HG03039 (cell line): ENCODE measurements around the gene DNMT1.

Experiments used
- ATAC-seq: cut with Tn5 transposase; IDR thresholded peaks from one replicate; pipeline ENCODE4 v1.9.1; 2021; ENCODE audit warnings: mild to moderate bottlenecking, moderate library complexity; ENCODE audit not compliant: unreplicated experiment

DNMT1 gene

DNA sequence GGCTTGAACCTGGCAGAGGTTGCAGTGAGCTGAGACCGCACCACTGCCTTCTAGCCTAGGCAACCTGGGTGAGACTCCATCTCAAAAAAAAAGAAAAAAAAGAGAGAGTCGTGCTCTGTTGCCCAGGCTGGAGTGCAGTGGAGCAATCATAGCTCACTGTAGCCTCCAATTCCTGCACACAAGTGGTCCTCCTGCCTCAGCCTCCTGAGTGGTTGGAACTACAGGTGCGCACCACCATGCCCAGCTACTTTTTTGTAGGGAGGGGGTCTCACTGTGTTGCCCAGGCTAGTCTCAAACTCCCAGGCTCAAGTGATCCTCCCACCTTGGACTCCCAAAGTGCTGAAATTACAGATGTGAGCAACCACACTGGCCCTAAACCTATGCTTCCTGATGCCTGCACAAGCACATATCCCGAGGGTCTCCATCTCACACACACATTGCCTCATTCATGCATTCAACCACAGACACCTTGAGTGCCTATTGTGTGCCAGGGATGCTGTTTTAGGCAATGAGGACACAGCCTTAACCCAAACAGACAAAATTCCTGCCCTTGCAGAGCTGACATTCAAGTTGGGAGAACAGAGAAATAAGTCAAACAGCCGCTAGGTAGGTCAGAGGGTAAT is 94.5 kb downstream of the DNMT1 start:
- ATAC-seq, result no peak

DNA sequence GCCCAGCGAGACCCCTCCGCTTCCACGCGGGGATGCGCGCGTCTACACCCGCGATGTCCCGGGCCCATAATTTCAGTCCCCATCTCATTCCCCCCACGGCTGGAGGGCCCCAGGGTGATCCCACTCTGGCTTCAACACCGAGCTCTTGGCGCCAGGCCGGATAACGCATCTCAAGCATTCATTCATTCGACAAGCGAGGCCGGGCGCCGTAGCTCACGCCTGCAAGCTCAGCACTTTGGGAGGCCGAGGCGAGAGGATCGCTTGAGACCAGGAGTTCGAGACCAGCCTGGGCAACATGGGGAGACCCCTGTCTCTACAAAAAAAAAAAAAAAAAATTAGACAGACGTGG is 98.2 kb downstream of the DNMT1 start:
- ATAC-seq, result no peak

- ATAC-seq, result peak; percentile 73
These were observed 98.7 kb downstream of the DNMT1 start for GRCh38 chr19:10095948-10096614.

DNA sequence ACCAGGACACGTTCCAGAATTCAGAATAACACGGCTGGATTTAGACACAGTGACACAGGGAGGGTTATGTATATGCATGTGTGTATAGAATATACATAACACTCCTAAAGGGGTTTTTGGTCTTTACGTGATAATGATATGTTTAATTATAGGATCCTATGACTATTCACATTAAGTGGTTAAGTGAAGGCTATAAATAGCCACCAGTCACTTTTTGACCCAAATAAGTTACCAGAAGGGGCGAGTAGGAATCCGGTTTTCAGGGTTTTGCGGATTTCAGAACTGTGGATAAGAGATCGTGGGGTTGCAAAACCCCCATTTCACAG is 99.2 kb downstream of the DNMT1 start:
- no peak for ATAC-seq

DNA sequence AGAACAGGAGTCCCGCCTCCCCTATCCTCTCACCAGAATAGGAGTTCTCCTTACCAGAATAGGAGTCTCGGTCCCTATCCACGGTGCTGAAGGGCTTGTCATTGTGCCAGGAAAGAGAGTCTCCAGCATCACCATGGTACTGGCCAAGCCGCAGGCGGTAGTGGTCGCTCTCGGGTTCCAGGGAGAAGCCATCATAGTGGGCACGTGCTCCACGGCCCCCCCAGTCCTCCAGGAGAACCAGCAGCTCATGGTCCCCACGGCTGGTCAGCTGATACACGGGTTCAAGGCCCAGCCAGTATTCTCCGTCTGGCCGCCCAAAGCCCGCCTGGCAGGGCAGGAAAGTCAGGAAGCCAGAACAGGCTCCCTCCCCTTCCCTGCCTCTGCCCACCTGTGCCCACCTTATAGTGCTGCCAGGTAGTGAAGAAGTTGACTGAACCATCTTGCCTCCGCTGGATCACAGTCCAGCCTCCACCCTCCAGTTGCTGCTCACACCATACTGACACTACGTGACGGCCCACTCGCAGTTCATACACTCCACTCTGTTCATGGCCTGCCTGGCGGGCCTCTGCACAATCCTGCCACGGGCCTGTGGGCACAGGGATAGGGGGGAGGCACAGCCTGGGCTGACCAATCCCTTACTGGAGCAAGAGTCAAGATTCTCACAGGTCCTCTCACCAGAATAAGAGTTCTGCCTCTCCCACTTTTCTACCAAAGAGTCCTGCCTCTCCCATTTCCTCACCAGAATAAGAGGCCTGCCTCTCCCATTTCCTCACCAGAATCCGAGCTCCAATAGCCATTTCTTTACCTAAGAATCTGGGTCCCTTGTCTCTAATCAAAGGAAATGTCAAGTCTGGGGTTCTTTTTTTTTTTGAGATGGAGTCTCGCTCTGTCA is 101.2 kb downstream of the DNMT1 start:
- no peak for ATAC-seq

GRCh38 chr19:10092648-10093294 is 102.0 kb downstream of the DNMT1 start:
- ATAC-seq, result no peak

GRCh38 chr19:10091895-10092641 is 102.7 kb downstream of the DNMT1 start:
- ATAC-seq, result no peak

- no peak for ATAC-seq
These were observed 103.4 kb downstream of the DNMT1 start for GRCh38 chr19:10091370-10091687.

DNA sequence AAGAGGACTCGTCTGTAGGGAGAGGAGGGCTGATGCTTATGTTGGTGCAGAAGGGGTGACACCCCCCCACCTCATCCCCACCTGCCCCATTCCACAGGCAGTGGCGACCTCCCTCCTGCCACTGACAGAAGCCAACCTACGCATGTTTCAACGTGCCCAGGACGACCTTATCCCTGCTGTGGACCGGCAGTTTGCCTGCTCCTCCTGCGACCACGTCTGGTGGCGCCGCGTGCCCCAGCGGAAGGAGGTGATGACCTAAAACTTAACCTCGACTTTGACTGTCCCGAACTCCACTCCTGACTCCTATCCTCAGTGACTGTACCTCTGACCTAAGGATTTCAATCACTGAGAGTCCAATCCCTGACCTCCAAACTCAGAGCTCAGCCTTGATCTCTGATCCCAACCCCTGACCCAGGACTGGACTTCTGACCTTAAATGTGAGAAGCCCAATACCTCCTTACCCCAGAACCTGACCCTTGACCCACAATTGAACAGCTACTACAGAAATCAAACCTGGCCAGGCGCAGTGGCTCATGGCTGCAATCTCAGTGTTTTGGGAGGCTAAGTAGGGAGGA is 104.9 kb downstream of the DNMT1 start:
- no peak for ATAC-seq

DNA sequence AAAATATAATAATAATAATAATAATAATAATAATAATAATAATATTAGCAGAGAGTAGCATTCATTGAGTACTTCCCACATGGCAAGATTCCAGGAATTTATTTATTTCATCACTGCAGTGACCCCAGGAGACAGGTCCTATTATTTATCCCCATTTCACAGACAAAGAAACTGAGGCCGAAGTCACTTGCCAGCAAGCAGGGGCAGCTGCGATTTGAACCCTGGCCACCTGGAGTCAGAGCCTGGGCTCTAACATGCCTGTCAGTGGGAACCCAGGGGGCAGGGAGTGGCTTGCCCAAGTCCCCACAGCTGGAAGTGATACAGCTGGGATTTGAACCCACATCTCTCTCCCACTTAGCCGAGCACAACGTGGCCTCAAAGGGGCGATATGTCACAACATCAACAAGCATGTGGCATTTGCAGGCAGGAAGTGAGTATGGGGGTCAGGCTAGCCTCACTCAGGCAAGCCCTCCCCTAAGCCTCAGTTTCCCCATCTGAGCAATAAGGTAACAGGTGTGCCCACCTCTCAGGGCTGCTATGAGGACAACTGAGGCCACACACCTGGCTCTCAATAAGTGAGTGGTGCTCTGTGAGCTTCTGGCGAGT is 105.7 kb downstream of the DNMT1 start:
- no peak for ATAC-seq

GRCh38 chr19:10087296-10088061 is 107.3 kb downstream of the DNMT1 start:
- ATAC-seq, result no peak

GRCh38 chr19:10086591-10087192 is 108.1 kb downstream of the DNMT1 start:
- ATAC-seq, result no peak

DNA sequence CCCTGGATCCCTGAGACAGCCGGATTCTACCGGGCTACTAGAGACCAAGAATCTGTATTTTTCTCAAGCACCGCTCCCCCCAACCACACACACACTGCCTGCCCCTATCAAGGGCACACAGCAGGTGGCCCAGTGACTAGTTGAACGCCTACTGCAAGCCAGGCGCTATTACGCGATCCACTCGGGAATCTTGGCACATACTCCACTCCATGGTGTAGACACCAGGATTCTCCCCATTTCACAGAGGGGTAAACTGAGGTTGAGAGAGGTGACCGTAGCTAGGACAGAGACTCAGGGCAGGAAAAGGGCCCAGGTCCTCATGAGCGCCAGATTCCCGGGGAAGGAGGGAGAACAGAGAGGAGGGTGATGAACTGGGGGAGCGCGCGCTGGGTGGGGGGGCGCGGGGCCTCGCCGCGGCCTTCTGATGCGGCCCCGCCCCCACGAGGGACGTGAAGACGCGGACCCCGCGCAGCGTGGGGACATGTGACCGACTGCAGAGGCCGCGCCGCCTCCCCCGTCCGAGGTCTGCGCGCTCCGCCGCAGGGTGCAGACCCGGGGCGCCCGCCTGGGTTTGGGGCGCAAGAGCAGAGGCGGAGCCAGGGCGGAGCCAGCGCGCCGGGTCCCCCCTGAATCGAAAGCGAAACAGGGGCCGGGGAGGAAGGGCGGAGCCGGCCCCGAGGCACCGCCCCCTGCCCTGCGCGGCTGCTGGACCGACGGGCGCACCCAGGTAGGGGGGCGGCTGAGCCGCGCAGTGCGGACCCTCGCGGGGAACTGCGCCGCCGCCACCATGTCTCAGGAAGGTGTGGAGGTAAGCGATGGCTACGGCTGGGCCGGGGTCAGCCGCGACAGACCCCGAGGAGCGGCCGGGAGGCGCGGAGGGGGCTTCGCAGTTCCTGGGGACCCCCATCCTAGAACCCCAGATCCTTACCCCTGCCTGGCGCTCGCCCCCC is 108.8 kb downstream of the DNMT1 start, which contains the start of gene SHFL:
Gene SHFL, plus strand, starts transcription at position 677 of the 950 bp plus-strand sequence. Its CDS starts 111 bp downstream, at position 788.
- peak; percentile 70 for ATAC-seq

GRCh38 chr19:10084803-10085202 is 110.0 kb downstream of the DNMT1 start:
- ATAC-seq, result no peak

DNA sequence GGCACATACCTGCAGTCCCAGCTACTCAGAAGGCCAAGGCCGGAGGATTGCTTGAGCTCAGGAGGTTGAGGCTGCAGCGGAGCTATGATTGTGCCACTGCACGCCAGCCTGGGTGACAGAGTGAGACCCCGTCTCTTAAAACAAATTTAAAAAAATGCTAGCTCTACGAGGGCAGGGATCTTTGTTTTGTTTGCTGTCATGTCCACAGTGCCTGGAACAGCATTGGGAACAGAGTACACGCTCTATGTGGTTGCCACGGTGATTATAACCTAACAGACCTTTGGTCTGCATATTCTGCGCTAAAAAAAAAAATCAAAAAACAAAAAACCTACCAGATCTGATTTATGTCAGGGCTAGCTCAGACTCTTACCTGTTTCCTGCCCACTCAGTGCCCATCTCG is 110.8 kb downstream of the DNMT1 start:
- no peak for ATAC-seq
